Heart right ventricle (tissue), 16 donors: ENCODE results near the gene SMAD2. TPM values are rescaled to one million over a fixed set of nuclear protein-coding genes. Genes with fewer than 3 reads are reported as not detected.

Source experiments
- ATAC-seq, 8 donors: fragments of 200-7000 bp; cut with Tn5 transposase; one replicate each; pipeline ENCODE4 v1.9.1; 2020; ENCODE audit warnings: mild to moderate bottlenecking in 8 of 8, moderate library complexity in 8 of 8, moderate number of reproducible peaks in 1 of 8
- DNase-seq, 2 donors: peaks; one replicate each; pipeline ENCODE4 v3.0.0-alpha.2; 2020
- H3K27ac ChIP-seq, 10 donors: fragments of 200-600 bp; sonication (generic) in 2 of 10; one replicate each; pipeline versions ENCODE4 v1.5.0 to v1.8.0; 2020 to 2022; ENCODE audit warnings: mild to moderate bottlenecking in 3 of 10
- H3K27me3 ChIP-seq, 7 donors: fragments of 200-600 bp; one replicate each; pipeline ENCODE4 v1.8.0; 2021 to 2022; ENCODE audit warnings: mild to moderate bottlenecking in 2 of 7
- H3K36me3 ChIP-seq, 9 donors: fragments of 200-600 bp; sonication (generic) in 1 of 9; one replicate each; pipeline versions ENCODE4 v1.5.0 to v1.8.0; 2020 to 2022; ENCODE audit warnings: mild to moderate bottlenecking in 2 of 9
- H3K4me1 ChIP-seq, 9 donors: fragments of 200-600 bp; sonication (generic) in 1 of 9; one replicate each; pipeline versions ENCODE4 v1.5.0 to v1.8.0; 2020 to 2022; ENCODE audit warnings: mild to moderate bottlenecking in 4 of 9
- H3K4me3 ChIP-seq, 10 donors: fragments of 200-600 bp; sonication (generic) in 2 of 10; one replicate each; pipeline versions ENCODE4 v1.5.0 to v1.8.0; 2020 to 2022; ENCODE audit warnings: mild to moderate bottlenecking in 7 of 10, moderate library complexity in 2 of 10
- H3K9me3 ChIP-seq, 11 donors: fragments of 200-600 bp in 10 of 11; sonication (generic) in 2 of 11; one replicate each; pipeline versions ENCODE4 v1.5.0 to v1.8.0; 2013 to 2022; ENCODE audit warnings: mild to moderate bottlenecking in 2 of 11, control low read depth in 1 of 11, moderate library complexity in 1 of 11
- WGBS, 2 donors: extraction: QIAGEN DNeasy Blood & Tissue Kit; methylation state at CpG; one replicate each; pipeline ENCODE4 v1.1.7; 2013; ENCODE audit warnings: inconsistent platforms in 1 of 2; 5-methylcytosine and 5-hydroxymethylcytosine counted together
- intact Hi-C, 10 donors: fragments of 100-400 bp; cut with DNase I; formaldehyde crosslinking; loops; one replicate each; pipeline versions ENCODE4 v1.11.1 to v1.14.2; 2022
- polyA plus RNA-seq, 2 donors: library from polyadenylated mRNA; stranded (reverse); fragments of 200-250 nt; gene quantifications; one replicate each; pipeline ENCODE4 v1.2.3, GENCODE V29; 2013
- total RNA-seq, 10 donors: library from RNA; stranded (reverse); fragmentation: NEBNext Ultra II Directional in 3 of 10; extraction: Animal tissue kit (Norgen Biotek cat#: 25700) in 3 of 10; gene quantifications; one replicate each; pipeline versions ENCODE4 v1.2.1 to v1.2.4, GENCODE V29; 2021 to 2023
- TF ChIP-seq, protein P1 (sequence below), 9 donors: fragments of 200-600 bp; sonication (generic) in 2 of 9; IDR thresholded peaks; one replicate each; pipeline versions ENCODE4 v1.5.0 to v1.8.0; 2021 to 2022; ENCODE audit warnings: antibody characterized with exemption in 9 of 9, mild to moderate bottlenecking in 5 of 9, moderate library complexity in 1 of 9
- donor health status: Arrhythmogenic right ventricular cardiomyopathy.
- donor health status: ischemic (EF 13 %, LVEDD 7.1; RV severe dilation, severe dysfunction).
- donor health status: healthy with polysubstance abuse.
- donor health status: DM: no; HTN: yes; CAD: no.
- donor health status: DM: no; HTN: no; CAD: no.
- donor health status: ischemic (EF 25% LVEDD 6.9; RV normal size, moderate dysfunction).
- donor health status: ischemic (EF 25% LVEDD 5.7; RV mildly dilated, moderate dysfunction).
- donor health status: healthy.
- donor health status: DM: yes; HTN: yes; CAD: no.
- donor health status: Ischemic cardiomyopathy.
- donor health status: ischemic (EF 35%, LVEDD 5.7; RV mildly dilated, moderate dysfunction).
- donor health status: nonischemic (EF 11% LVEDD 7.7; RV severe dilation, severe dysfunction).
- donor health status: DM: yes; HTN: yes; CAD: no.
- donor health status: PGD.
- donor health status: ischemic (EF 29% LVEDD 5.4; RV normal size, mild dysfunction).
- donor health status: nonischemic (EF 23%, LVEDD 6.1; RV moderate dilation, normal function).

The SMAD2 gene
- total and polyA plus RNA-seq, 12 donors = 11.6 to 118 (median 92.9) TPM

DNA sequence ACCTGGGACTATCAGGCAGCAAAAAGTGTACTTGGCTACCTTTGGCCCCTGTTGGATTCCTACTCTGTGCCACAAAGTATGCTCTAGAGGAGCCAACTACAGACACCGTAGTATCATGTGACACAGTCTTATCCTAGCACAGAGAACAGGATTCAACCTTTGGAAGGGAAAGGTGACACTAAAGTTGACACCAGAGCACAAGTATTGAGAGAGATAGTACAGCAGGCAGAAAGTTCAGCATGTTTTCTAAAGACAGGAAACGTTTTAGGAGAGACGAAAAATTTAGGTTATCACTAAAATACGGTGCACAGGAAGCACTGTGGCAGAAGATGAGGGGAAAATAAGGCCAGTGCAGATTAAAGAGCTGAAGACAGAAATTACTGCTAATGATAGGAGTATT, 18.6 kb downstream of the SMAD2 start:
- no peak overlapping the region for H3K4me3 ChIP-seq
- H3K9me3 ChIP-seq = peaks cover 0 to 5% (median 0%) of the 10 kb centered on the region in 11 donors
- H3K27ac ChIP-seq = peak overlapping the region; percentile 5 to 81 (median 71)
- no peaks in the 10 kb centered on the region for H3K27me3 ChIP-seq
- 23 to 24% methylated on average over 4 of the region's 4 CpGs for WGBS, 2 donors
- peaks cover 0 to 9% (median 0%) of the 10 kb centered on the region in 9 donors for H3K36me3 ChIP-seq
- DNase-seq = no peak
- H3K4me1 ChIP-seq = peaks cover 6 to 80% (median 51%) of the 10 kb centered on the region in 9 donors
- TF ChIP-seq, protein P1, sequence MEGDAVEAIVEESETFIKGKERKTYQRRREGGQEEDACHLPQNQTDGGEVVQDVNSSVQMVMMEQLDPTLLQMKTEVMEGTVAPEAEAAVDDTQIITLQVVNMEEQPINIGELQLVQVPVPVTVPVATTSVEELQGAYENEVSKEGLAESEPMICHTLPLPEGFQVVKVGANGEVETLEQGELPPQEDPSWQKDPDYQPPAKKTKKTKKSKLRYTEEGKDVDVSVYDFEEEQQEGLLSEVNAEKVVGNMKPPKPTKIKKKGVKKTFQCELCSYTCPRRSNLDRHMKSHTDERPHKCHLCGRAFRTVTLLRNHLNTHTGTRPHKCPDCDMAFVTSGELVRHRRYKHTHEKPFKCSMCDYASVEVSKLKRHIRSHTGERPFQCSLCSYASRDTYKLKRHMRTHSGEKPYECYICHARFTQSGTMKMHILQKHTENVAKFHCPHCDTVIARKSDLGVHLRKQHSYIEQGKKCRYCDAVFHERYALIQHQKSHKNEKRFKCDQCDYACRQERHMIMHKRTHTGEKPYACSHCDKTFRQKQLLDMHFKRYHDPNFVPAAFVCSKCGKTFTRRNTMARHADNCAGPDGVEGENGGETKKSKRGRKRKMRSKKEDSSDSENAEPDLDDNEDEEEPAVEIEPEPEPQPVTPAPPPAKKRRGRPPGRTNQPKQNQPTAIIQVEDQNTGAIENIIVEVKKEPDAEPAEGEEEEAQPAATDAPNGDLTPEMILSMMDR (IDR thresholded peaks at IDR 0.05) = no peak
- intact Hi-C loops = loop anchor here in 2 of 10 donors (5.0 to 10.0 kb wide), 2 partner anchors 40 to 47 kb away; no protein-coding TSS in a partner anchor
- ATAC-seq = peak; percentile 62 to 89 (median 82)

DNA sequence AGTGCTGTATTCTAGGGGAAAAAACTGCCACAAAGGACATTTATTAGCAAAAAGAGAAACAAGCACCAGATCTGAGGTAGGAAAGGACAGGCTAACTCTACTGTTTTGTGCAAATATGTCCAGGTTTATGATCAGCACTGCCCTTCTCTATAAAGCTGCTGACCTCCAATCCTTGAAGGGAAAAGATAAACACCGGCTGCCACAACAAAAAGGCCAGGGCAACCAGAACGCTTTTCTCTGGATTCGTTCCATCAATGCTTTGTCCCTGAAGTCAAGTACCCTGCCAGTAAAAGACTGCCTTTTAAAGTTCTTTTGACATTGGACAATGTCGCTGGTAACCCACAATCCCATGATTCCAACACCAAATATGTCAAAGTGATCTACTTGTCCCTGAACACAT, 21.0 kb downstream of the SMAD2 start:
- peaks cover 0 to 18% (median 6%) of the 10 kb centered on the region in 11 donors for H3K9me3 ChIP-seq
- intact Hi-C loops = no loop called here
- peak overlapping the region in 9 of 10 donors; percentile 17 to 81 (median 50) for H3K27ac ChIP-seq
- H3K4me1 ChIP-seq = peaks cover 6 to 63% (median 37%) of the 10 kb centered on the region in 9 donors
- peaks cover 0 to 16% (median 0%) of the 10 kb centered on the region in 9 donors for H3K36me3 ChIP-seq
- no peak overlapping the region for H3K4me3 ChIP-seq
- H3K27me3 ChIP-seq = no peaks in the 10 kb centered on the region
- TF ChIP-seq, protein P1 (IDR thresholded peaks at IDR 0.05) = no peak
- 45 to 61% methylated on average over 4 of the region's 4 CpGs for WGBS, 2 donors
- DNase-seq (no peak), ATAC-seq (peak in 4 of 8 donors; percentile 36 to 67 (median 48))

DNA sequence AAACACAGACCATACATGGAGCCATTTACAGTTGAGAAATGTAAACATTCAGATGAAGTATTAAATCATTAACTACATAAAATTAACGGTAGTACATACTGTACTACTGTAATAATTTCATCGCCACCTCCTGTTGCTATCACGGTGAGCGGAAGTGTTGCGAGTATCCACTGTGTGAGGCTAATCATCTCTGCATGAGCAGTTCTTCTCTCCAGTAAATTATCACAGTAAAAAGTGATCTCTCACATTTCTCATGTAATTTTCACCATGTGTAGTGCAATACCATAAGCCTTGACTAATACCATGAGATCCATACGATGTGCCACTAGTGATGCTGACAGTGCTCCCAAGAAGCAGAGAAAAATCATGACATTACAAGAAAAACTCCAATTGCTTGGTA, 21.9 kb downstream of the SMAD2 start:
- H3K4me3 ChIP-seq = no peak overlapping the region
- no peaks in the 10 kb centered on the region for H3K27me3 ChIP-seq
- H3K9me3 ChIP-seq = peaks cover 0 to 26% (median 6%) of the 10 kb centered on the region in 11 donors
- WGBS, 2 donors = 93 to 95% methylated on average over 6 of the region's 6 CpGs
- H3K27ac ChIP-seq = peak overlapping the region in 3 of 10 donors; percentile 56 to 81 (median 73)
- TF ChIP-seq, protein P1 (IDR thresholded peaks at IDR 0.05) = no peak
- peaks cover 0 to 16% (median 0%) of the 10 kb centered on the region in 9 donors for H3K36me3 ChIP-seq
- ATAC-seq (no peak), DNase-seq (no peak)
- intact Hi-C loops = no loop called here
- peaks cover 3 to 54% (median 28%) of the 10 kb centered on the region in 9 donors for H3K4me1 ChIP-seq

DNA sequence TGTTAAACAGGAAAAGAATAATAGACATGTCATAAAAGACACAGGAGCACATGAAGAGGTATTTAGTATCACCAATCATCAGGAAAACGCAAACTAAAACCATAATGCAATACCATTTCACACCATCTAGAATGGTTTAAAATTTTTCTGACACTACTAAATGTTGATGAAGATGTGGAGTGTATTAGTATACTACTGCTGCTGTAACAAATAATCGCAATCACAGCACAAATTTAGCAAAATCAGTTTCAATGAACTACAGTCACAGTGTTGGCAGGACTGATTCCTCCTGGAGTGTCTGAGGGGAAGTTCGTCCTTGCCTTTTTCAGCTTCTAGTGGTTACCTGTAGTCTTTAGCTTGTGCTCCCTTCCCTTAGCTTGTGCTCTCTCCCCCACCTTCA, 24.1 kb downstream of the SMAD2 start:
- peaks cover 0 to 16% (median 0%) of the 10 kb centered on the region in 9 donors for H3K36me3 ChIP-seq
- H3K4me3 ChIP-seq = no peak overlapping the region
- TF ChIP-seq, protein P1 (IDR thresholded peaks at IDR 0.05) = no peak
- H3K27me3 ChIP-seq = no peaks in the 10 kb centered on the region
- DNase-seq (no peak), ATAC-seq (no peak)
- WGBS, 2 donors = 97 to 99% methylated on average over 3 of the region's 3 CpGs
- H3K9me3 ChIP-seq = peaks cover 0 to 34% (median 6%) of the 10 kb centered on the region in 11 donors
- no peak overlapping the region for H3K27ac ChIP-seq
- H3K4me1 ChIP-seq = peaks cover 0 to 48% (median 17%) of the 10 kb centered on the region in 9 donors
- intact Hi-C loops = no loop called here
